HG03060 (cell line): ENCODE measurements around the gene PAX1.

Source experiments
- ATAC-seq: cut with Tn5 transposase; IDR thresholded peaks from one replicate; pipeline ENCODE4 v1.9.1; 2021; ENCODE audit warnings: low read depth, moderate number of reproducible peaks; ENCODE audit not compliant: unreplicated experiment

Gene PAX1

GRCh38 chr20:21705575-21706260 is at the start of gene PAX1:
PAX1 (plus strand) TSS chr20:21705664; CDS start chr20:21705713, 49 bp downstream.
- no peak for ATAC-seq

- ATAC-seq: no peak
Measured at GRCh38 chr20:21656308-21657067, 49.0 kb upstream of the PAX1 start.

- no peak for ATAC-seq
Measured at GRCh38 chr20:21661488-21662055, 43.9 kb upstream of the PAX1 start.

GRCh38 chr20:21663465-21663864 is 42.0 kb upstream of the PAX1 start:
- no peak for ATAC-seq

- no peak for ATAC-seq
Measured at GRCh38 chr20:21665687-21666446, 39.6 kb upstream of the PAX1 start.

GRCh38 chr20:21670126-21670525 is 35.3 kb upstream of the PAX1 start:
- ATAC-seq: no peak

- no peak for ATAC-seq
Measured at GRCh38 chr20:21670981-21671380, 34.5 kb upstream of the PAX1 start.

- ATAC-seq: no peak
Measured at GRCh38 chr20:21677261-21677660, 28.2 kb upstream of the PAX1 start.

GRCh38 chr20:21677781-21678180 is 27.7 kb upstream of the PAX1 start:
- no peak for ATAC-seq

- ATAC-seq: no peak
Measured at GRCh38 chr20:21681234-21681921, 24.1 kb upstream of the PAX1 start.

GRCh38 chr20:21681922-21682318 is 23.5 kb upstream of the PAX1 start:
- no peak for ATAC-seq

- no peak for ATAC-seq
Measured at GRCh38 chr20:21682521-21682954, 22.9 kb upstream of the PAX1 start.

- ATAC-seq: no peak
Measured at GRCh38 chr20:21684671-21685070, 20.8 kb upstream of the PAX1 start.

GRCh38 chr20:21685981-21686380 is 19.5 kb upstream of the PAX1 start:
- no peak for ATAC-seq

- ATAC-seq: no peak
Measured at GRCh38 chr20:21693322-21693721, 12.1 kb upstream of the PAX1 start.

- no peak for ATAC-seq
Measured at GRCh38 chr20:21698494-21699215, 6.8 kb upstream of the PAX1 start.

GRCh38 chr20:21699216-21699508 is 6.3 kb upstream of the PAX1 start:
- ATAC-seq: no peak

GRCh38 chr20:21701171-21701876 is 4.1 kb upstream of the PAX1 start:
- ATAC-seq: no peak

GRCh38 chr20:21702016-21702415 is 3.4 kb upstream of the PAX1 start:
- ATAC-seq: no peak
